Measurements from ENCODE around the gene MUC6.

Gene MUC6

DNA sequence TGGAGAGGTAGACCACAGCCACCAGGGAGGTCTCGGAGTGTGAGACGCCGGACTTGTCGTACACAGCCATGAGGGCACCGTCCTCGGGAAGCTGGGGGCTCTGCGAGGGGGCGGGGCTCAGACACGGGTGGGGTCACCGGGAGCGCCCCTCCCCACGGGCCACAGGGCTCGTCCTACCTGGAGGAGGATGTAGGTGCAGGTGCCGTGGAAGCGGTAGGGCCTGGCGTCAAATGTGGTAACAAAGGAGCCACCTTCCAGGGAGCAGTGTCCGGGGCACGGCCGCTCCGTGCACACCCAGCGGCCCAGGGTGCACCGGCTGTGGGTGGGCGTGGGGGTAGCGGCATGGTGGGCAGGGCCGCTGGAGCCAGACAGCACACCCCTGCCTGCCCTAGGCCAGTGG, 7.5 kb downstream of the MUC6 start:
- Histone ChIP-seq H3K27ac (ENCODE audit: insufficient read depth, low read length, poor library complexity, severe bottlenecking) (no peak overlapping the region), H3K27me3 (replicated peaks; ENCODE audit: control insufficient read depth, insufficient read depth, low read length, poor library complexity, severe bottlenecking) (no peaks in the 10 kb centered on the region), H3K4me1 (ENCODE audit: control insufficient read depth, insufficient read depth, low read length, poor library complexity, severe bottlenecking) (no peaks in the 10 kb centered on the region), H3K36me3 (ENCODE audit: control insufficient read depth, insufficient read depth, low read length) (no peaks in the 10 kb centered on the region), H3K4me3 (ENCODE audit: insufficient read depth, low read depth, low read length, poor library complexity, severe bottlenecking) (no peak overlapping the region), H3K9me3 (ENCODE audit: control insufficient read depth, low read length) (no peaks in the 10 kb centered on the region)
- no peak for DNase-seq

DNA sequence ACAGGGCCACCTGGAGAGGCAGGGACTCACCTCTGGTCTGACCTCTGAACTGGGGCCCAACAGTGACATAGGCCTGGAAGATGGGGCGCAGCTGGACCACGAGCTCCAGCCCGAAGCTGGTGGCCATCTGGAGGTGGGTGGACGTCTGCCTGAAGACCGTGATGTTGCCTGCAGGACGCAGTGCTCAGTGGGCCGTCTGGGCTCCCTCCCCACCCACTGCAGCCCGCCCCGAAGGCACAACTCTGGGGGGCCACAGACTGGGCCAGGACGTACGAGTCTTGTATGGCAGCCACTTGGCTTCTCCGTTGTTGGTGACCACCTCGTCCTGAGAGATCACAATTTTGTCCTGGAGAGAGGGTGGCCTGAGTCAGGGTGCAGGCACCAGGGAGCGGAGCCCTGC, 7.9 kb downstream of the MUC6 start:
- Histone ChIP-seq H3K27me3 (replicated peaks; ENCODE audit: control insufficient read depth, insufficient read depth, low read length, poor library complexity, severe bottlenecking) (no peaks in the 10 kb centered on the region), H3K27ac (ENCODE audit: insufficient read depth, low read length, poor library complexity, severe bottlenecking) (no peak overlapping the region), H3K4me3 (ENCODE audit: insufficient read depth, low read depth, low read length, poor library complexity, severe bottlenecking) (no peak overlapping the region), H3K4me1 (ENCODE audit: control insufficient read depth, insufficient read depth, low read length, poor library complexity, severe bottlenecking) (no peaks in the 10 kb centered on the region), H3K9me3 (ENCODE audit: control insufficient read depth, low read length) (no peaks in the 10 kb centered on the region), H3K36me3 (ENCODE audit: control insufficient read depth, insufficient read depth, low read length) (no peaks in the 10 kb centered on the region)
- no peak for DNase-seq

DNA sequence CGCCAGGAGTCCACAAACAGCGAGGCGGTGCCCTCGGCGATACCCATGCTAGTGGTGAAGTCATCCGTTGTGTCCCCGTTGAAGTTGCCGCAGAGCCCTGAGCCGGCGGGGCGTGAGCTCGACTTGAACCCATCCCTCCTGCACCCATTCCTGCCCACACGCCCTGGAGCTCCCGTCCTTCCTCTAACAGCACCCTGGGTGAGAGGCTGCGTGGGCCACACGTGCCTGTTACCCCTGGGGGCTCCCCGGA, 8.3 kb downstream of the MUC6 start:
- Histone ChIP-seq H3K36me3 (ENCODE audit: control insufficient read depth, insufficient read depth, low read length) (no peaks in the 10 kb centered on the region), H3K4me3 (ENCODE audit: insufficient read depth, low read depth, low read length, poor library complexity, severe bottlenecking) (no peak overlapping the region), H3K4me1 (ENCODE audit: control insufficient read depth, insufficient read depth, low read length, poor library complexity, severe bottlenecking) (no peaks in the 10 kb centered on the region), H3K27me3 (replicated peaks; ENCODE audit: control insufficient read depth, insufficient read depth, low read length, poor library complexity, severe bottlenecking) (no peaks in the 10 kb centered on the region), H3K9me3 (ENCODE audit: control insufficient read depth, low read length) (no peaks in the 10 kb centered on the region), H3K27ac (ENCODE audit: insufficient read depth, low read length, poor library complexity, severe bottlenecking) (no peak overlapping the region)
- no peak for DNase-seq

DNA sequence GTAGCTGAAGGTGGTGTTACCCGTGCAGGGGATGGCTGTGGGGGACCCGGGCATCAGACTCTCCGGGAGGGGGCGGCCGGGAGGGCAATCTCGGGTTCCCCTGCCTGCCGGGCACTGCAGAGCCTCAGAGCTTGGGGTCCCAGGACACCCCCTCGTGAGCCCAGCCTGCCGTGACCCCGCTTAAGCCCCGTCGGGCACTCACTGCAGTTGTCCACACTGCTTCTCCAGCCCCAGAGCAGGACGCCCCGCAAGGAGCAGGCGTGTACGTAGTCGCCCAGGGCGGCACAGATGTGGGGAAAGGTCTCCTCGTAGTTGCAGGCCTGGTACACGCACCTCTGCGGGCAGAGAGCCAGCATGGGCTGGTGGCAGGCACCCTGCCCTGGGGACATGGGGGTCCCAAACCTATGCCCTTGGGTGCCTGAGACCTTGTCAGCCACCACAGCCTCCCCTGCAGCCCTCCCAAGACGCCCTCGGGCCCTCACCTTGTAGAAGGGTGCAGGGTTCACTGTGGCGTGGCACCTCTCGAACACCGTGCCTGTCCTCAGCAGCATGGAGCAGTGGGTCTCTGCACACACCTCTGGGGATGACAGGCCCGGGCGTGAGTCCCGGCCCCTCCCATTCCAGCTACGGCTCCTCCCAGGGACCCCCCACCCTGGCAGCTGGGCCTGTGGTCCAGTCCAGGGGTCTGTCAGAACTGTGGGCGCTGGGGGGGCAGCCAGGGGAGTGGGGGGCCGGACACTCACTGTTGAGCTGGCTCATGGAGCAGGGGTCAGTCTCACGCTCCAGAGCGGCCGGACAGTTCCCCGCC, 8.8 kb downstream of the MUC6 start:
- Histone ChIP-seq H3K27me3 (replicated peaks; ENCODE audit: control insufficient read depth, insufficient read depth, low read length, poor library complexity, severe bottlenecking) (no peaks in the 10 kb centered on the region), H3K4me3 (ENCODE audit: insufficient read depth, low read depth, low read length, poor library complexity, severe bottlenecking) (no peak overlapping the region)
- DNase-seq: no peak

DNA sequence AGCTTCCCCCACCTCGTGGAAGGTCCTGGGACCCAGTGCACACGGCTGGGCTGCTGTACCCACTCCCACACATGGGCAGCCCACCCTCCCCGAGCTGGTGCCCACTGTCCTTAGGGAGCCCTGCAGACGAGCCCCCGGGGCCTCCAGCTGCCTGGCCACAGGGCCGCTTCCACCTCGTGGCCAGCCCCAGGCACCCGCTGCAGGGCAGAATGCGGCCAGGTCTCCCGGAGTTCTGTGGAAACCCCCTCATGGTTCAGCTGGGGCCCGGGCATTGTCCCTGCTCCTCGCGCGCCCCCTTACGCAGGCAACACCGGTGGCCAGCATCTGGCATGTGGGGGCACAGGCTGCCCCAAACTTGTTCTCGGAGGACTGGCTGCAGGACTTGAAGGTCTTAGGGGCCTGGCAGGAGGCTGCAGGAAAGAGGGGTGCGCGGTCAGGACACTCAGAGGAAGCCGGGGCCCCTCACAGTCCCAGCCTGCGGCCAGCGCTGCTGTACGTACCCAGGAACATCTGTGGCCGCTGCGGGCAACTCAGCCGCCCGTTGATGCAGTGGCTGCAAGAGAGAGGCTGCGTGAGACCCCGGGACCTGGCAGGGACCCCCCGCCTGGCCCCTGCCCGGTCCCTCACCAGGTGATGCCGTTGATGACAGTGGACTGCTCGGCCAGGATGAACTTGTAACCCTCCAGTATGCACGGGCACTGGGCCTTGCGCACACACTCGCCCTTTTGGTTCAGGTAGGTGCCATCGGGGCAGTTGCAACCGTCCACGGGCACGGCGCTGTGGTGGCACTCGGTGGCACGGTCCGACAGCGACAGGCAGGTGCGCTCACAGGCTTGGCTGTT, 9.7 kb downstream of the MUC6 start:
- no peaks in the 10 kb centered on the region for H3K36me3 ChIP-seq (ENCODE audit: control insufficient read depth, insufficient read depth, low read length)
- H3K4me1 ChIP-seq (ENCODE audit: control insufficient read depth, insufficient read depth, low read length, poor library complexity, severe bottlenecking): no peaks in the 10 kb centered on the region
- no peak overlapping the region for H3K4me3 ChIP-seq (ENCODE audit: insufficient read depth, low read depth, low read length, poor library complexity, severe bottlenecking)
- H3K27ac ChIP-seq (ENCODE audit: insufficient read depth, low read length, poor library complexity, severe bottlenecking): no peak overlapping the region
- H3K27me3 ChIP-seq (replicated peaks; ENCODE audit: control insufficient read depth, insufficient read depth, low read length, poor library complexity, severe bottlenecking): no peaks in the 10 kb centered on the region
- DNase-seq: no peak
- H3K9me3 ChIP-seq (ENCODE audit: control insufficient read depth, low read length): no peaks in the 10 kb centered on the region

More for the DNA sequence above, 8.8 kb downstream of the MUC6 start:
- no peak overlapping the region for H3K27ac ChIP-seq (ENCODE audit: insufficient read depth, low read length, poor library complexity, severe bottlenecking)
- no peaks in the 10 kb centered on the region for H3K9me3 ChIP-seq (ENCODE audit: control insufficient read depth, low read length)
- H3K36me3 ChIP-seq (ENCODE audit: control insufficient read depth, insufficient read depth, low read length): no peaks in the 10 kb centered on the region
- H3K4me1 ChIP-seq (ENCODE audit: control insufficient read depth, insufficient read depth, low read length, poor library complexity, severe bottlenecking): no peaks in the 10 kb centered on the region

DNA sequence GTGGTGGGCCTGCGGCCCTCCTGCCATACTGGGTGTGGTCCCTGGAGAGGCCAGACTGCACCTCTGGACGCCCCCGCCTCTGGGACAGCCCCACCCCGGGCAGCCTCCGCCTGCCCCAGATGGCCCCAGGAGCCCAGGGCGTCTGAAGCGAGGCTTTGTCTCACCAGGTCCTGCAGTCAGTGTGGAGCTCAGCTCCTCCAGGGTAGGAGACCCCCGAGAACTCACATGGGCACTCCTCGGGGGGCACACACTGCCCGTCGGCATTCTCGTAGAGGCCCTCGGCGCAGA, 10.4 kb downstream of the MUC6 start:
- no peak overlapping the region for H3K27ac ChIP-seq (ENCODE audit: insufficient read depth, low read length, poor library complexity, severe bottlenecking)
- H3K36me3 ChIP-seq (ENCODE audit: control insufficient read depth, insufficient read depth, low read length): no peaks in the 10 kb centered on the region
- no peaks in the 10 kb centered on the region for H3K4me1 ChIP-seq (ENCODE audit: control insufficient read depth, insufficient read depth, low read length, poor library complexity, severe bottlenecking)
- H3K4me3 ChIP-seq (ENCODE audit: insufficient read depth, low read depth, low read length, poor library complexity, severe bottlenecking): no peak overlapping the region
- DNase-seq: no peak
- H3K27me3 ChIP-seq (replicated peaks; ENCODE audit: control insufficient read depth, insufficient read depth, low read length, poor library complexity, severe bottlenecking): no peaks in the 10 kb centered on the region
- H3K9me3 ChIP-seq (ENCODE audit: control insufficient read depth, low read length): no peaks in the 10 kb centered on the region

DNA sequence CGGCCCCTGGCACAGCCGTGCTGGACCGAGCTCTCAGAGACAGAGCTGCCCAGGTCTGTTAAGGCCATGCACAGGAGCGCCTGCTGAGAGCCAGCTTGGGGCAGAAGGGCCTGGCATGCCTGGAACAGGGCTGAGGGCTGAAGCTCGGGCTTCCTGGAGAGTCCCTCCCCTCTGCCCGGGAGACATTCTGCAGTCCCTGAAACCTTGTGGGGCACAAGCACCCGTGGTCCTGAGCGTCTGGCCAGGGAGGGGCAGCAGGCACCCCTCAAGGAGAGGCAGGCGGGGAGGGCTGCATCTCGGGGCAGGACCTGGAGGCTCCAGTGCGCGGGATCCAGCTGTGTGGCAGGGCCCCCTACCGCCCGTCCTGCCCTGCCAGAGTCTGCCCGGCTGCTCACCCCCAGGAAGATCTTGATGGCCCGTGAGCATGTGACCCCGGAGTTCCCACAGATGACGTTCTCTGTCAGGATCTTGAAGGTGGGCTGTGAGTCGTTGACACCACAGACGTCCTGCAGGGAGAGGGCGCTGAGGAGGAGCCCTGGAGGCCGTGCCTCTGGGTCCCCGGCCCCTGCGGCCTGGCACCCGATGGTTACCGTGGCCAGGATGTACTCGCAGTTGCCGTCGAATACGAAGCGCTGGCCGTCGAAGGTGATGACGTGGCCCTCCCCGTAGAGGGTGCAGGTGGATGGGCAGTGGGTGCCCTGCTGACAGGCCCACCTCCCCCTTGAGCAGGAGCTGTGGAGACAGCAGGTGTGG, 10.9 kb downstream of the MUC6 start:
- H3K4me3 ChIP-seq (ENCODE audit: insufficient read depth, low read depth, low read length, poor library complexity, severe bottlenecking): no peak overlapping the region
- H3K36me3 ChIP-seq (ENCODE audit: control insufficient read depth, insufficient read depth, low read length): no peaks in the 10 kb centered on the region
- no peaks in the 10 kb centered on the region for H3K27me3 ChIP-seq (replicated peaks; ENCODE audit: control insufficient read depth, insufficient read depth, low read length, poor library complexity, severe bottlenecking)
- H3K9me3 ChIP-seq (ENCODE audit: control insufficient read depth, low read length): no peaks in the 10 kb centered on the region
- DNase-seq: no peak
- H3K27ac ChIP-seq (ENCODE audit: insufficient read depth, low read length, poor library complexity, severe bottlenecking): no peak overlapping the region
- H3K4me1 ChIP-seq (ENCODE audit: control insufficient read depth, insufficient read depth, low read length, poor library complexity, severe bottlenecking): no peaks in the 10 kb centered on the region

DNA sequence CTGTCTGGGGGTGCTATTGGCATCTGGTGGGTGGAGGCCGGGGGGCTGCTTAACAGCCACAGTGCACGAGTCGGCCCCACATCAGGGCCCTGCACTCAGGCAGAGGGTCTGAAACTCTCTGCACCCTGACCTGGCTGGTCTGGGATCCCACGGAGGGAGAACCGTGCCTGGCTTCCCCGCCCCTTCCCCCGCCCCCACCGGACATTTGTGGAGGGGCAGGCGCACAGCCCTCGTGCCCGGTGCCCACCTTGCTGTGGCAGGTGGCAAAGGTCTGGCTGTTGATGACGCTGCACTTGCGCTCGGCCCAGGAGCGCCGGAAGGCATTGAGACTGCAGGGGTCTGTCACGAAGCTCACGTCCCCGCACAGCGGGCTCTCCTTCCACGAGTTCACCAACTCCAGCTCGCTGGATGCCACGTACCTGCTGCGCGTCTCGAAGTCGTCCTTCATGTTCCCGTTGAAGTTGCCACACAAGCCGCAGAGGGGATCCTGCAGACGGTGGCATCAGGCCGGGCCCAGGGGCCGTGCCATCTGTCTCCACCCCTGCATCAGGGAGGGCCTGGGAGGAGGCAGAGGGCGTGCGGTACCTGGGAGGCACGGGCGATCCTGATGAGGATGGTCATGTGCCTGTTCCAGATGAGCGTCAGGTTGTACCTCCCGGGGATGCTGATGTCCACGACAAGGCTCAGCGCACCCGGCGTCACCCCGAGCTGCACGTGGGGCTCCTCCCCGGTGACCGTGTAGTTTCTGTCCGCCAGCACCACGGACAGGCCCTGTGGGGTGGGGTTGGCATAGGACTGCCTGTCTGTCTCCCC, 11.7 kb downstream of the MUC6 start:
- H3K4me3 ChIP-seq (ENCODE audit: insufficient read depth, low read depth, low read length, poor library complexity, severe bottlenecking): no peak overlapping the region
- no peaks in the 10 kb centered on the region for H3K4me1 ChIP-seq (ENCODE audit: control insufficient read depth, insufficient read depth, low read length, poor library complexity, severe bottlenecking)
- no peak for DNase-seq
- H3K9me3 ChIP-seq (ENCODE audit: control insufficient read depth, low read length): no peaks in the 10 kb centered on the region
- no peaks in the 10 kb centered on the region for H3K27me3 ChIP-seq (replicated peaks; ENCODE audit: control insufficient read depth, insufficient read depth, low read length, poor library complexity, severe bottlenecking)
- no peak overlapping the region for H3K27ac ChIP-seq (ENCODE audit: insufficient read depth, low read length, poor library complexity, severe bottlenecking)
- no peaks in the 10 kb centered on the region for H3K36me3 ChIP-seq (ENCODE audit: control insufficient read depth, insufficient read depth, low read length)

DNA sequence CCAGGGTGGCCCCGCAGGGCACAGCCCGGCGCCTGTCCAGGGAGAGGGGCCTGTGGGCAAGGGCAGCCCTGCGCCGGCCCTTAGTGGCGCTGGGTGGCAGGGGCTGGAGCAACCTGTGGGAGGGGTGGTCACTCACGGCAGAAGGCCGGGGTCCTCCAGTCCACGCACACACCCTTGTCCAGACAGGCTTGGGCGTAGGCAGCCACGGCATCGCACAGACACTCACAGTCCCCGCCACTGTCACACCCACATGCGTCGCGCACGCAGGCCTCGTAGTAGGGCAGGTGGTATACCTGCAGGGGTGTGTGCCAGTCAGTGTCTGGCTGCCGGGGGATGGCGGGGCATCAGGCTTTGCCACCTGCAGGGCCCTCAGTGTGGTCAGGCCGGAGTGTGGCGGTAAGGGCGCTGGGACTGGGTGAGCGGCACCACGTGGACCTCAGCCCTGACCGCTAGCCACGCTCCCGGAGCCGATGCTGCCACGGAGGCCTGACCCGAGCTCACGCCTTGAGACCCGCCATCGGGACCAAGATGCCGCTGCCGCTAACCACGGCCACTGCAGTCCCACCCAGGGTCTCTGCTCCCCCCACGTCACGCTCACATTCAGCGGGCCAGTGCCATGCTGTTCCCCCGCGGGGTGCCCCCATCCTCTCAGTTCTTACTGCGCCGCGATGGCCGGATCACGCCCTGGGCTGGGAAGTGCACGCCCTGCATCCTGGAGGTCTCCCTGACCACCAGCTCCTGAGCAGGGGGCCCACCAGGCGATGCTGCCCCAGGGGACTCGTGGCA, 12.5 kb downstream of the MUC6 start:
- Histone ChIP-seq H3K27me3 (replicated peaks; ENCODE audit: control insufficient read depth, insufficient read depth, low read length, poor library complexity, severe bottlenecking) (no peaks in the 10 kb centered on the region), H3K4me3 (ENCODE audit: insufficient read depth, low read depth, low read length, poor library complexity, severe bottlenecking) (no peak overlapping the region), H3K27ac (ENCODE audit: insufficient read depth, low read length, poor library complexity, severe bottlenecking) (no peak overlapping the region), H3K36me3 (ENCODE audit: control insufficient read depth, insufficient read depth, low read length) (no peaks in the 10 kb centered on the region), H3K4me1 (ENCODE audit: control insufficient read depth, insufficient read depth, low read length, poor library complexity, severe bottlenecking) (no peaks in the 10 kb centered on the region), H3K9me3 (ENCODE audit: control insufficient read depth, low read length) (no peaks in the 10 kb centered on the region)
- no peak for DNase-seq

Measured in effector memory CD4-positive, alpha-beta T cell (primary cell).